Bronchial epithelial cell (primary cell): ENCODE measurements around the gene ADGB. TPM values are rescaled to one million over a fixed set of nuclear protein-coding genes. Genes with fewer than 3 reads are reported as not detected.

Experiments used
- DNase-seq: peaks from one replicate; pipeline ENCODE4 v3.0.0-alpha.2; 2010; ENCODE audit warnings: low read depth
- FAIRE-seq: peaks from 2 replicates; lab custom pipeline; 2011; peaks lifted over from hg19 to GRCh38; lab: Jason Lieb, UNC
- H3K27me3 ChIP-seq: 2 replicates; pipeline ENCODE4 v1.5.1; 2011; ENCODE audit warnings: low read length; ENCODE audit not compliant: control insufficient read depth, insufficient read depth
- H3K36me3 ChIP-seq: 2 replicates; pipeline ENCODE4 v1.5.1; 2011; ENCODE audit warnings: low read length; ENCODE audit not compliant: control insufficient read depth, insufficient read depth
- H3K4me3 ChIP-seq: 2 replicates; pipeline ENCODE4 v1.5.1; 2011; ENCODE audit warnings: mild to moderate bottlenecking, low read depth, low read length, control low read depth
- total RNA-seq: library from RNA; depleted of rRNA; stranded (reverse); fragments of >200 nt; gene quantifications from 2 replicates; pipeline ENCODE4 v1.2.1, GENCODE V29; 2014
- TF ChIP-seq, protein P1 (sequence below): IDR thresholded peaks from 2 replicates; pipeline ENCODE4 v1.5.1; 2011; ENCODE audit warnings: mild to moderate bottlenecking, moderate library complexity, low read length, control low read depth, inconsistent platforms; ENCODE audit not compliant: insufficient read depth, severe bottlenecking

ADGB gene
- total RNA-seq, 1 donor from 2014 or later: not detected

DNA sequence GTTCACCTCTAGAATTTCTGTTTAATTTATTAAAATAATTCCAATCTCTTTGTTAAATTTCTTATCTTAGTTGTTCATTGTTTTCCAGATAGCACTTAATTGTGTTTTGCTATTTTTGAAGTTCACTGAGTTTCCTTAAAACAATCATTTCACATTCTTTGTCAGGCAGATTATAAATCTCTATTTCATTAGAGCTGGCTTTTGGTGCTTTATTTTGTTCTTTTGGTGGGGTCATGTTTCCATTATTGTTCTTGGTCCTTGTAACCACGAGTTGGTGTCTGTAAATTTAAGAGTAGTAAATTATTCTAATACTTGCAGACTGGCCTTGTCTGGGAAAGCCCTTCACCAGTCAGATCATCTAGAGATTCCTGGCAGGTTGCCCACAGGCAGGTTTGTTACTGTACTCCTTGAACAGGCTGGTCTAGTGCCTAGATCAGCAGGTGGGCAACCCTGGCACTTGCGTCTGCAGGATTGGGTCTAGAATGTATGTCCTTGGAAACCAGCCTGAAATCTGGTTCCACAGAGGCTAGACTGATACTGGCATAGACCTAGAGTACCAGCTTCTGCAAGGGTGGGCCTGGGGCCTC, 110.4 kb downstream of the ADGB start:
- Histone ChIP-seq H3K36me3 (no peaks in the 10 kb centered on the region), H3K27me3 (no peaks in the 10 kb centered on the region), H3K4me3 (no peak overlapping the region)
- DNase-seq: no peak
- no peak for FAIRE-seq
- TF ChIP-seq, protein P1, sequence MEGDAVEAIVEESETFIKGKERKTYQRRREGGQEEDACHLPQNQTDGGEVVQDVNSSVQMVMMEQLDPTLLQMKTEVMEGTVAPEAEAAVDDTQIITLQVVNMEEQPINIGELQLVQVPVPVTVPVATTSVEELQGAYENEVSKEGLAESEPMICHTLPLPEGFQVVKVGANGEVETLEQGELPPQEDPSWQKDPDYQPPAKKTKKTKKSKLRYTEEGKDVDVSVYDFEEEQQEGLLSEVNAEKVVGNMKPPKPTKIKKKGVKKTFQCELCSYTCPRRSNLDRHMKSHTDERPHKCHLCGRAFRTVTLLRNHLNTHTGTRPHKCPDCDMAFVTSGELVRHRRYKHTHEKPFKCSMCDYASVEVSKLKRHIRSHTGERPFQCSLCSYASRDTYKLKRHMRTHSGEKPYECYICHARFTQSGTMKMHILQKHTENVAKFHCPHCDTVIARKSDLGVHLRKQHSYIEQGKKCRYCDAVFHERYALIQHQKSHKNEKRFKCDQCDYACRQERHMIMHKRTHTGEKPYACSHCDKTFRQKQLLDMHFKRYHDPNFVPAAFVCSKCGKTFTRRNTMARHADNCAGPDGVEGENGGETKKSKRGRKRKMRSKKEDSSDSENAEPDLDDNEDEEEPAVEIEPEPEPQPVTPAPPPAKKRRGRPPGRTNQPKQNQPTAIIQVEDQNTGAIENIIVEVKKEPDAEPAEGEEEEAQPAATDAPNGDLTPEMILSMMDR: no peak

- TF ChIP-seq, protein P1: no peak
- Histone ChIP-seq H3K27me3 (no peaks in the 10 kb centered on the region), H3K4me3 (no peak overlapping the region), H3K36me3 (no peaks in the 10 kb centered on the region)
- FAIRE-seq: no peak
- DNase-seq: no peak
Measured at GRCh38 chr6:146719387-146719786, 120.6 kb downstream of the ADGB start.

GRCh38 chr6:146739696-146740095, 140.9 kb downstream of the ADGB start:
- H3K27me3 ChIP-seq: no peaks in the 10 kb centered on the region
- FAIRE-seq: no peak
- H3K4me3 ChIP-seq: no peak overlapping the region
- DNase-seq: no peak
- TF ChIP-seq, protein P1: no peak
- H3K36me3 ChIP-seq: no peaks in the 10 kb centered on the region

DNA sequence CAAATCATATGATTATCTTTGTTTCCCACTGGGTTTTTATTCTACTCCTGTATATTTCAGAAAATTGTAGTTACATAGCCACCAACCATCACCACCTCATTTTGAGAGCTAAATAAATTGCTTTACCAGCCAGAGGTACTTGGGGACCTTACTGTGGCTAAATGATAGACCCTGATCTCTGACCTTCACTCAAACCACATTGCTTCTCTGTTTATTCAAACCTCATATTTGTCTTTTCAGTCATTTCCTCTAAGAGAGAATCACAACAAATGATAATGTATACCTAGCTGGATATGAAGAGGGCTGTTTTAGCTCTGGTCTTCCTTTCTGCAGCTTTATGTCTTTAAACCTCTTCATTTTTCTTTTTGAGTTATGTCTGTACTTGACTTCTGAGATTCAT, 142.8 kb downstream of the ADGB start:
- no peak for FAIRE-seq
- TF ChIP-seq, protein P1: no peak

DNA sequence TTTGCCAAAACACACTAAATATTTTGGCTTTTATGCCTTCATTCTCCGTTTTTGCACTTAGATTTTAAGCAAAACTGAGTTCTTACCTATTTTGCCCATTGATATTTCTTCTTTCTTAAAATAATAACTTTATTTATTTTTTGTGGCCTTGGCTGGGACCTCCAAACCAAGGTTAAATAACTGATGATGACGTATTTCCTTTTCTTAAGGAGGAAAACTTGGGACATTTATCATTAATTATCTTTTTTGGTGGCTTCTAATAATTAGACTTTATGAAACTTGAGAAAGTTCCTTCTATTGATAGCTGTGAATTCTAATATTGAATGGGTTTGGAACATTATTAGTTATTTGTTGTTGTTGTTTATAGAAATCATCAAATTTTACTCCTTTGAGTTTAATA, 154.5 kb downstream of the ADGB start:
- H3K27me3 ChIP-seq: no peaks in the 10 kb centered on the region
- DNase-seq: no peak
- no peak for FAIRE-seq
- H3K4me3 ChIP-seq: no peak overlapping the region
- H3K36me3 ChIP-seq: no peaks in the 10 kb centered on the region
- TF ChIP-seq, protein P1: no peak

More for the DNA sequence above, 142.8 kb downstream of the ADGB start:
- peak; percentile 1 for DNase-seq
- Histone ChIP-seq H3K4me3 (no peak overlapping the region), H3K27me3 (no peaks in the 10 kb centered on the region), H3K36me3 (no peaks in the 10 kb centered on the region)

GRCh38 chr6:146767632-146768031, 168.9 kb downstream of the ADGB start:
- Histone ChIP-seq H3K36me3 (no peaks in the 10 kb centered on the region), H3K4me3 (no peak overlapping the region), H3K27me3 (peaks cover 2% of the 10 kb centered on the region)
- TF ChIP-seq, protein P1: no peak
- DNase-seq (no peak), FAIRE-seq (no peak)
